ENCODE measurements around the gene PNLIPRP2.

- TF ChIP-seq CTCF (IDR thresholded peaks at IDR 0.05) (no peak), POLR2A (IDR thresholded peaks at IDR 0.05; ENCODE audit: low read depth) (no peak), POLR2AphosphoS5 (IDR thresholded peaks at IDR 0.05) (peak; percentile 45 to 50)
Observed at GRCh38 chr10:116665541-116666125, 44.9 kb downstream of the PNLIPRP2 start.

All from esophagus muscularis mucosa (tissue), 3 donors.